ENCODE data around the gene NDUFB5. TPM values are rescaled to one million over a fixed set of nuclear protein-coding genes. Genes with fewer than 3 reads are reported as not detected.

The NDUFB5 gene
- 46.4 to 53.6 TPM (median 48.5 TPM) in 5 replicates for total RNA-seq (2022; extraction: Qiagen RNA extraction; ENCODE audit: low read depth)

GRCh38 chr3:179604321-179605078 is at the start of gene NDUFB5, which contains the start of gene MRPL47:
Gene NDUFB5 (plus strand): TSS chr3:179604794. CDS start chr3:179604816, 22 bp downstream.
Gene MRPL47 (minus strand): TSS chr3:179604638. CDS start chr3:179604624, 14 bp downstream.

GRCh38 chr3:179562591-179563270 is 41.9 kb upstream of the NDUFB5 start, which contains the start of gene ACTL6A:
Gene ACTL6A (plus strand): TSS chr3:179562926. CDS start chr3:179563093, 167 bp downstream.

GRCh38 chr3:179652447-179653095 is 48.0 kb downstream of the NDUFB5 start, which contains the start of gene USP13:
Gene USP13 (plus strand): TSS chr3:179653040. CDS start chr3:179653226, 186 bp downstream.

Other genes starting within 250 kb of the NDUFB5 start
- gene GNB4, start 153.3 kb upstream of the NDUFB5 start, total RNA-seq (2022; extraction: Qiagen RNA extraction; ENCODE audit: low read depth) = 7.9 to 14.3 TPM (median 11.6 TPM) in 5 replicates
- 48.1 to 77.9 TPM (median 56.1 TPM) in 5 replicates for gene ACTL6A, start 41.9 kb upstream of the NDUFB5 start, total RNA-seq (2022; extraction: Qiagen RNA extraction; ENCODE audit: low read depth)
- 36.0 to 47.7 TPM (median 38.8 TPM) in 5 replicates for gene MRPL47, start 156 bp upstream of the NDUFB5 start, total RNA-seq (2022; extraction: Qiagen RNA extraction; ENCODE audit: low read depth)
- 8.4 to 11.1 TPM (median 10.5 TPM) in 5 replicates for gene USP13, start 48.2 kb downstream of the NDUFB5 start, total RNA-seq (2022; extraction: Qiagen RNA extraction; ENCODE audit: low read depth)